Liver (tissue), 9 donors: ENCODE measurements around the gene EXOC6B. TPM values are rescaled to one million over a fixed set of nuclear protein-coding genes. Genes with fewer than 3 reads are reported as not detected.

ENCODE experiments used
- DNase-seq: peaks from one replicate; pipeline ENCODE4 v3.0.0-alpha.2; 2017; ENCODE audit warnings: low spot score
- H3K27ac ChIP-seq, 2 donors: one replicate each; pipeline ENCODE4 v1.7.0; 2013; ENCODE audit warnings: inconsistent platforms in 2 of 2, low read length in 2 of 2, control low read depth in 1 of 2, low read depth in 1 of 2, mild to moderate bottlenecking in 1 of 2
- H3K27me3 ChIP-seq, 4 donors: one replicate each; pipeline versions ENCODE4 v1.6.1 to v1.7.0; 2013; ENCODE audit warnings: low read length in 3 of 4, inconsistent platforms in 1 of 4, mild to moderate bottlenecking in 1 of 4, moderate library complexity in 1 of 4; ENCODE audit not compliant: control insufficient read depth in 4 of 4, insufficient read depth in 4 of 4
- H3K36me3 ChIP-seq, 4 donors: one replicate each; pipeline versions ENCODE4 v1.6.1 to v1.7.0; 2013; ENCODE audit warnings: low read length in 3 of 4, mild to moderate bottlenecking in 3 of 4, low read depth in 1 of 4, moderate library complexity in 1 of 4; ENCODE audit not compliant: control insufficient read depth in 4 of 4, insufficient read depth in 3 of 4
- H3K4me1 ChIP-seq, 4 donors: one replicate each; pipeline versions ENCODE4 v1.6.1 to v1.7.0; 2013; ENCODE audit warnings: low read length in 3 of 4, mild to moderate bottlenecking in 3 of 4, moderate library complexity in 1 of 4; ENCODE audit not compliant: control insufficient read depth in 4 of 4, insufficient read depth in 4 of 4
- H3K4me3 ChIP-seq, 3 donors: one replicate each; pipeline versions ENCODE4 v1.6.1 to v1.7.0; 2013; ENCODE audit warnings: low read length in 3 of 3, control low read depth in 1 of 3, low read depth in 1 of 3, mild to moderate bottlenecking in 1 of 3
- H3K9ac ChIP-seq, 2 donors: one replicate each; pipeline ENCODE4 v1.7.0; 2013; ENCODE audit warnings: low read length in 2 of 2, mild to moderate bottlenecking in 2 of 2, moderate library complexity in 2 of 2, control low read depth in 1 of 2, low read depth in 1 of 2
- H3K9me3 ChIP-seq, 4 donors: one replicate each; pipeline versions ENCODE4 v1.6.1 to v1.7.0; 2013; ENCODE audit warnings: low read length in 3 of 4; ENCODE audit not compliant: control insufficient read depth in 4 of 4
- EGR1 ChIP-seq, 2 donors: IDR thresholded peaks; 2 replicates each; pipeline ENCODE4 v1.6.1; 2016 to 2018; ENCODE audit warnings: antibody characterized with exemption in 2 of 2, low read depth in 2 of 2
- FOXA1 ChIP-seq: IDR thresholded peaks from 2 replicates; pipeline ENCODE4 v1.6.1; 2016; ENCODE audit warnings: antibody characterized with exemption
- FOXA2 ChIP-seq: IDR thresholded peaks from 2 replicates; pipeline ENCODE4 v1.6.1; 2016; ENCODE audit warnings: antibody characterized with exemption
- HNF4A ChIP-seq, 2 donors: conservative IDR thresholded peaks; 2 replicates each; pipeline ENCODE4 v1.6.1; 2016; ENCODE audit warnings: antibody characterized with exemption in 2 of 2, mild to moderate bottlenecking in 2 of 2
- HNF4G ChIP-seq: IDR thresholded peaks from 2 replicates; pipeline ENCODE4 v1.6.1; 2016; ENCODE audit warnings: antibody characterized with exemption
- JUND ChIP-seq, 2 donors: IDR thresholded peaks; 2 replicates each; pipeline ENCODE4 v1.6.1; 2016; ENCODE audit warnings: antibody characterized with exemption in 2 of 2
- MAX ChIP-seq: IDR thresholded peaks from 2 replicates; pipeline ENCODE4 v1.6.1; 2016; ENCODE audit warnings: antibody characterized with exemption
- NR2F2 ChIP-seq: IDR thresholded peaks from 2 replicates; pipeline ENCODE4 v1.6.1; 2016; ENCODE audit warnings: antibody characterized with exemption
- RAD21 ChIP-seq, 2 donors: IDR thresholded peaks; 2 replicates each; pipeline ENCODE4 v1.6.1; 2016; ENCODE audit warnings: antibody characterized with exemption in 2 of 2, mild to moderate bottlenecking in 2 of 2
- RXRA ChIP-seq, 2 donors: IDR thresholded peaks; 2 replicates each; pipeline ENCODE4 v1.6.1; 2017 to 2018; ENCODE audit warnings: antibody characterized with exemption in 2 of 2, mild to moderate bottlenecking in 1 of 2
- SP1 ChIP-seq: IDR thresholded peaks from 2 replicates; pipeline ENCODE4 v1.6.1; 2018; ENCODE audit warnings: antibody characterized with exemption, mild to moderate bottlenecking
- TAF1 ChIP-seq: conservative IDR thresholded peaks from 2 replicates; pipeline ENCODE4 v1.6.1; 2016; ENCODE audit warnings: antibody characterized with exemption, mild to moderate bottlenecking
- YY1 ChIP-seq: IDR thresholded peaks from 2 replicates; pipeline ENCODE4 v1.6.1; 2016; ENCODE audit warnings: antibody characterized with exemption, mild to moderate bottlenecking
- ZBTB33 ChIP-seq: IDR thresholded peaks from 2 replicates; pipeline ENCODE4 v1.6.1; 2016; ENCODE audit warnings: antibody characterized with exemption
- WGBS: extraction: QIAGEN DNeasy Blood & Tissue Kit; methylation state at CpG from one replicate; pipeline ENCODE4 v1.1.7; 2013; 5-methylcytosine and 5-hydroxymethylcytosine counted together
- polyA plus RNA-seq, 2 donors: library from polyadenylated mRNA; stranded (reverse) in 1 of 2; unstranded in 1 of 2; fragments of 200-250 nt in 1 of 2; fragments of >200 nt in 1 of 2; fragmentation: Nextera tagmentation in 1 of 2; extraction: Ambion mirVana in 1 of 2; gene quantifications; one replicate each; pipeline versions ENCODE4 v1.2.1 to v1.2.3, GENCODE V29; 2013 to 2015
- total RNA-seq, 2 donors: library from RNA; depleted of rRNA; stranded (reverse); fragments of >200 nt; gene quantifications; one replicate each; pipeline ENCODE4 v1.2.3, GENCODE V29; 2014
- TF ChIP-seq, protein P1 (sequence below): IDR thresholded peaks from 2 replicates; pipeline ENCODE4 v1.6.1; 2016; ENCODE audit warnings: antibody characterized with exemption
- TF ChIP-seq, protein P2 (sequence below): fragments of 150-350 bp; IDR thresholded peaks from 2 replicates; pipeline ENCODE4 v1.5.1; 2017; ENCODE audit warnings: improper control_type of control experiment, low read depth, low read length; ENCODE audit not compliant: missing input control
- TF ChIP-seq, protein P3 (sequence below): IDR thresholded peaks from 2 replicates; pipeline ENCODE4 v1.6.1; 2016; ENCODE audit warnings: antibody characterized with exemption, mild to moderate bottlenecking
- donor health status: healthy.
- donor health status: healthy.
- donor health status: healthy.
- donor health status: healthy.
- donor health status: healthy.

EXOC6B gene
- total and polyA plus RNA-seq, 4 donors: 1.7 to 9.5 (median 5.5) TPM

DNA sequence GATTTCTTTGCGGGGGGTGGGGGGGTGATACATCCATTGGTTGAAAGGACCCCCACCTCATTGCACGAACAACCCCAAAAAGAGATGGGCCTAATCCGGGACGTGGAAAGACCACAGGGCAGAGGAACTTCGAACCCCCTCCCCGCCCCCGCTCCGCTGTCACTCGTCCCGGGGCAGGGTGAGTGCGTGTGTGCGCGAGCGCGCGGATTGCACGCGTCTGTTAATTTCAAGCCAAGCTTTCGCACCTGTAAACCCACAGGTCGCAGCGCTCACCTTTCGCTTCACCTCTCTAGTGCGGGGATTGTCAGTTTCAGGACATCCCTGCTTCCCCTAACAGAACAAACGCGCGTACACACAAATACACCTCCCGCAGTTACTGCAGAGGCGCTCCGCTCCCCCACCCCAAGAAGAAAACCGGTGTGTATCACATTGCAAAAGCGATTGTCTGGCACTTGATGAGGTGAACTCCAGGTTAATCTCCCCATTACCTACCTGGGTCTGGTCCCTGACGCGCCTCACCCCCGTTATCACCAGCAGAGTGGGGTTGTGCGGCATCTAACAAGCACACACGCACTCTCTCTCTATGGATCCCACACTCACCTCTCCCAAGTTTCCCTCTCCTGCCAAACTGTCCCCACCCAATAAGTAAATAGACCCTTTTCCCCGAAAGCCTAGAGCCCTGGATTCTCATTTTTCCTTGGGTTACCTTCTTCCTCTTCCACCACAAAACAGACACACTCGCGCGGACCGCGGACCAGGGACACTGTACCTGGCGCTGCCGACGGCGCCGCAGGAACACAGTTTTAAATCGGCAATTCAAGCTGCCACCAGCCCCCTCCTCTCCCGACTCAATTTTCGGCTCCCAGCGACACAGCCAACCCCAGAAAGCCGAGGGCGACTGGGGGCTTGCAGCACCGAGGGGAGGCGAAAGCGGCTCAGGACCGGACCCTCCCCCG is 679.2 kb downstream of the EXOC6B start (continued):
- TF ChIP-seq SP1 (no peak), NR2F2 (no peak), FOXA1 (no peak)

GRCh38 chr2:72145658-72146329 is 680.0 kb downstream of the EXOC6B start:
- Histone ChIP-seq H3K36me3 (no peaks in the 10 kb centered on the region), H3K9me3 (peaks cover 0 to 7% (median 0%) of the 10 kb centered on the region in 4 donors), H3K27me3 (peaks cover 4 to 8% (median 7%) of the 10 kb centered on the region in 4 donors), H3K9ac (no peak overlapping the region), H3K4me1 (peaks cover 31 to 71% (median 46%) of the 10 kb centered on the region in 4 donors), H3K27ac (no peak overlapping the region), H3K4me3 (peak overlapping the region in 1 of 3 donors; percentile 47)
- no peak for DNase-seq
- TF ChIP-seq NR2F2: no peak
- no peak for TF ChIP-seq RXRA (IDR thresholded peaks at IDR 0.05)
- no peak for TF ChIP-seq HNF4G
- TF ChIP-seq HNF4A (conservative IDR thresholded peaks at IDR 0.05): no peak
- TF ChIP-seq TAF1: no peak
- TF ChIP-seq, protein P1, sequence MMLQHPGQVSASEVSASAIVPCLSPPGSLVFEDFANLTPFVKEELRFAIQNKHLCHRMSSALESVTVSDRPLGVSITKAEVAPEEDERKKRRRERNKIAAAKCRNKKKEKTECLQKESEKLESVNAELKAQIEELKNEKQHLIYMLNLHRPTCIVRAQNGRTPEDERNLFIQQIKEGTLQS: no peak
- TF ChIP-seq SP1: no peak
- TF ChIP-seq ZBTB33: no peak
- TF ChIP-seq MAX: no peak
- no peak for TF ChIP-seq FOXA2
- TF ChIP-seq JUND (IDR thresholded peaks at IDR 0.05): no peak
- no peak for TF ChIP-seq EGR1 (IDR thresholded peaks at IDR 0.05; ENCODE audit: low read depth in 2 of 2)
- TF ChIP-seq, protein P2, sequence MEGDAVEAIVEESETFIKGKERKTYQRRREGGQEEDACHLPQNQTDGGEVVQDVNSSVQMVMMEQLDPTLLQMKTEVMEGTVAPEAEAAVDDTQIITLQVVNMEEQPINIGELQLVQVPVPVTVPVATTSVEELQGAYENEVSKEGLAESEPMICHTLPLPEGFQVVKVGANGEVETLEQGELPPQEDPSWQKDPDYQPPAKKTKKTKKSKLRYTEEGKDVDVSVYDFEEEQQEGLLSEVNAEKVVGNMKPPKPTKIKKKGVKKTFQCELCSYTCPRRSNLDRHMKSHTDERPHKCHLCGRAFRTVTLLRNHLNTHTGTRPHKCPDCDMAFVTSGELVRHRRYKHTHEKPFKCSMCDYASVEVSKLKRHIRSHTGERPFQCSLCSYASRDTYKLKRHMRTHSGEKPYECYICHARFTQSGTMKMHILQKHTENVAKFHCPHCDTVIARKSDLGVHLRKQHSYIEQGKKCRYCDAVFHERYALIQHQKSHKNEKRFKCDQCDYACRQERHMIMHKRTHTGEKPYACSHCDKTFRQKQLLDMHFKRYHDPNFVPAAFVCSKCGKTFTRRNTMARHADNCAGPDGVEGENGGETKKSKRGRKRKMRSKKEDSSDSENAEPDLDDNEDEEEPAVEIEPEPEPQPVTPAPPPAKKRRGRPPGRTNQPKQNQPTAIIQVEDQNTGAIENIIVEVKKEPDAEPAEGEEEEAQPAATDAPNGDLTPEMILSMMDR: no peak
- no peak for TF ChIP-seq YY1
- no peak for TF ChIP-seq FOXA1
- 4% methylated on average over 33 of the region's 33 CpGs for WGBS

DNA sequence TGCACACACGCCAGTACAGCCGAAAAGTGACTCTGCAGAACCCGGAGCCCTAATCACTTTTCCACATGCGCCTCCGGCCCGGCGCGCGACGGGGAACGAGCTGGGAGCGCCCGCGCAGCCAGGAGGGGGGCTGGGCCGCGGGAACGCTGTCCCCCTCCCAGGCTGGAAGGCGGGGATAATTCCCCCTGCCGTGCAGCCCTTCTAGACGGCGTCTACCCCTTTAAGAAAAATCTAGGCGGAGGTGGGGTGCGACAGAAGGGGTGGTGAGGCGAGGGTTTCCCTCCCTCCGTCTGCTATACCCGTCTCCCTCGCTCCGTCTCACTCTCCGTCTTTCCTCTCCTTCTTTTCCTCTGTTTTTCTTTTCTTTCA is 680.6 kb downstream of the EXOC6B start:
- Histone ChIP-seq H3K9ac (no peak overlapping the region), H3K36me3 (no peaks in the 10 kb centered on the region), H3K27ac (no peak overlapping the region), H3K4me1 (peaks cover 31 to 68% (median 46%) of the 10 kb centered on the region in 4 donors), H3K4me3 (peak overlapping the region in 2 of 3 donors; percentile 37 to 47), H3K27me3 (peaks cover 4 to 8% (median 7%) of the 10 kb centered on the region in 4 donors), H3K9me3 (peaks cover 0 to 7% (median 0%) of the 10 kb centered on the region in 4 donors)
- peak; percentile 30 for DNase-seq
- WGBS: 3% methylated on average over 29 of the region's 29 CpGs
- TF ChIP-seq EGR1 (IDR thresholded peaks at IDR 0.05; ENCODE audit: low read depth in 2 of 2) (no peak), FOXA1 (no peak), JUND (IDR thresholded peaks at IDR 0.05) (no peak), HNF4A (conservative IDR thresholded peaks at IDR 0.05) (no peak), MAX (no peak), FOXA2 (no peak), YY1 (no peak), HNF4G (no peak), NR2F2 (no peak), RAD21 (IDR thresholded peaks at IDR 0.05) (no peak)
- TF ChIP-seq, protein P2: no peak
- TF ChIP-seq, protein P3, sequence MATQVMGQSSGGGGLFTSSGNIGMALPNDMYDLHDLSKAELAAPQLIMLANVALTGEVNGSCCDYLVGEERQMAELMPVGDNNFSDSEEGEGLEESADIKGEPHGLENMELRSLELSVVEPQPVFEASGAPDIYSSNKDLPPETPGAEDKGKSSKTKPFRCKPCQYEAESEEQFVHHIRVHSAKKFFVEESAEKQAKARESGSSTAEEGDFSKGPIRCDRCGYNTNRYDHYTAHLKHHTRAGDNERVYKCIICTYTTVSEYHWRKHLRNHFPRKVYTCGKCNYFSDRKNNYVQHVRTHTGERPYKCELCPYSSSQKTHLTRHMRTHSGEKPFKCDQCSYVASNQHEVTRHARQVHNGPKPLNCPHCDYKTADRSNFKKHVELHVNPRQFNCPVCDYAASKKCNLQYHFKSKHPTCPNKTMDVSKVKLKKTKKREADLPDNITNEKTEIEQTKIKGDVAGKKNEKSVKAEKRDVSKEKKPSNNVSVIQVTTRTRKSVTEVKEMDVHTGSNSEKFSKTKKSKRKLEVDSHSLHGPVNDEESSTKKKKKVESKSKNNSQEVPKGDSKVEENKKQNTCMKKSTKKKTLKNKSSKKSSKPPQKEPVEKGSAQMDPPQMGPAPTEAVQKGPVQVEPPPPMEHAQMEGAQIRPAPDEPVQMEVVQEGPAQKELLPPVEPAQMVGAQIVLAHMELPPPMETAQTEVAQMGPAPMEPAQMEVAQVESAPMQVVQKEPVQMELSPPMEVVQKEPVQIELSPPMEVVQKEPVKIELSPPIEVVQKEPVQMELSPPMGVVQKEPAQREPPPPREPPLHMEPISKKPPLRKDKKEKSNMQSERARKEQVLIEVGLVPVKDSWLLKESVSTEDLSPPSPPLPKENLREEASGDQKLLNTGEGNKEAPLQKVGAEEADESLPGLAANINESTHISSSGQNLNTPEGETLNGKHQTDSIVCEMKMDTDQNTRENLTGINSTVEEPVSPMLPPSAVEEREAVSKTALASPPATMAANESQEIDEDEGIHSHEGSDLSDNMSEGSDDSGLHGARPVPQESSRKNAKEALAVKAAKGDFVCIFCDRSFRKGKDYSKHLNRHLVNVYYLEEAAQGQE: no peak
